ENCODE results near the gene SH3PXD2B. TPM values are rescaled to one million over a fixed set of nuclear protein-coding genes. Genes with fewer than 3 reads are reported as not detected.

SH3PXD2B gene
- total and polyA plus RNA-seq, 8 donors: 4.2 to 24.9 (median 11.0) TPM

GRCh38 chr5:172344855-172345409, 109.4 kb downstream of the SH3PXD2B start:
- intact Hi-C loops (cut with DNase I): no loop called here
- 86% methylated on average over 3 of the region's 3 CpGs for WGBS, 2 donors
- no peak for ATAC-seq
- no peak for FAIRE-seq
- no peaks in the 10 kb centered on the region for H3K9me3 ChIP-seq
- no peak overlapping the region for H3K27ac ChIP-seq
- TF ChIP-seq CTCF (IDR thresholded peaks at IDR 0.05): no peak
- no peak for DNase-seq
- H3K27me3 ChIP-seq: no peaks in the 10 kb centered on the region
- H3K4me1 ChIP-seq: no peaks in the 10 kb centered on the region
- H3K4me3 ChIP-seq: no peak overlapping the region
- peaks cover 0 to 12% (median 0%) of the 10 kb centered on the region in 3 donors for H3K36me3 ChIP-seq

GRCh38 chr5:172343741-172344140, 110.6 kb downstream of the SH3PXD2B start:
- intact Hi-C loops (cut with DNase I): no loop called here
- H3K9me3 ChIP-seq: no peaks in the 10 kb centered on the region
- WGBS, 2 donors: 87 to 93% methylated on average over 2 of the region's 2 CpGs
- peaks cover 0 to 12% (median 0%) of the 10 kb centered on the region in 3 donors for H3K36me3 ChIP-seq
- no peak overlapping the region for H3K27ac ChIP-seq
- no peak overlapping the region for H3K4me3 ChIP-seq
- ATAC-seq: no peak
- no peak for FAIRE-seq
- no peak for DNase-seq
- H3K27me3 ChIP-seq: no peaks in the 10 kb centered on the region
- no peak for TF ChIP-seq CTCF (IDR thresholded peaks at IDR 0.05)
- no peaks in the 10 kb centered on the region for H3K4me1 ChIP-seq

- H3K36me3 ChIP-seq: peaks cover 0 to 12% (median 0%) of the 10 kb centered on the region in 3 donors
- DNase-seq (no peak), ATAC-seq (no peak), FAIRE-seq (no peak)
- WGBS, 2 donors: 91 to 94% methylated on average over 7 of the region's 7 CpGs
- no peak overlapping the region for H3K27ac ChIP-seq
- H3K9me3 ChIP-seq: no peaks in the 10 kb centered on the region
- H3K4me1 ChIP-seq: no peaks in the 10 kb centered on the region
- no peaks in the 10 kb centered on the region for H3K27me3 ChIP-seq
- intact Hi-C loops (cut with DNase I): no loop called here
- no peak overlapping the region for H3K4me3 ChIP-seq
- TF ChIP-seq CTCF (IDR thresholded peaks at IDR 0.05): no peak
These were observed 111.4 kb downstream of the SH3PXD2B start for GRCh38 chr5:172342918-172343317.

- 94 to 96% methylated on average over 35 of the region's 35 CpGs for WGBS, 2 donors
- Histone ChIP-seq H3K36me3 (no peaks in the 10 kb centered on the region), H3K27me3 (no peaks in the 10 kb centered on the region), H3K4me3 (no peak overlapping the region), H3K27ac (no peak overlapping the region), H3K4me1 (no peaks in the 10 kb centered on the region), H3K9me3 (no peaks in the 10 kb centered on the region)
- intact Hi-C loops (cut with DNase I): no loop called here
- DNase-seq (no peak), FAIRE-seq (no peak), ATAC-seq (no peak)
- TF ChIP-seq CTCF (IDR thresholded peaks at IDR 0.05): no peak
These were observed 114.8 kb downstream of the SH3PXD2B start for GRCh38 chr5:172339264-172340180.
